Right ventricle myocardium superior (tissue), 1 donor: ENCODE measurements around the gene GTF2F2. TPM values are rescaled to one million over a fixed set of nuclear protein-coding genes. Genes with fewer than 3 reads are reported as not detected.
"Not testable (repeated sequence)": the region's sequence is repeated elsewhere in the genome, so short reads cannot be mapped to it uniquely, and the experiment has no call there.

Source experiments
- ATAC-seq: fragments of 200-7000 bp; cut with Tn5 transposase; one replicate; pipeline ENCODE4 v1.9.1; 2020; ENCODE audit warnings: mild to moderate bottlenecking; ENCODE audit not compliant: poor library complexity
- DNase-seq: peaks from one replicate; pipeline ENCODE4 v3.0.0-alpha.2; 2020
- intact Hi-C: fragments of 100-400 bp; cut with DNase I; formaldehyde crosslinking; loops from one replicate; pipeline ENCODE4 v1.11.2; 2022
- total RNA-seq: library from RNA; stranded (reverse); fragmentation: NEBNext Ultra II Directional; extraction: Animal tissue kit (Norgen Biotek cat#: 25700); gene quantifications from one replicate; pipeline ENCODE4 v1.2.1, GENCODE V29; 2021
- donor health status: DM: no; HTN: yes; CAD: no; lungs with severe emphysema.

GTF2F2 gene
- total RNA-seq, 1 donor from 2014 or later = 22.3 TPM

DNA sequence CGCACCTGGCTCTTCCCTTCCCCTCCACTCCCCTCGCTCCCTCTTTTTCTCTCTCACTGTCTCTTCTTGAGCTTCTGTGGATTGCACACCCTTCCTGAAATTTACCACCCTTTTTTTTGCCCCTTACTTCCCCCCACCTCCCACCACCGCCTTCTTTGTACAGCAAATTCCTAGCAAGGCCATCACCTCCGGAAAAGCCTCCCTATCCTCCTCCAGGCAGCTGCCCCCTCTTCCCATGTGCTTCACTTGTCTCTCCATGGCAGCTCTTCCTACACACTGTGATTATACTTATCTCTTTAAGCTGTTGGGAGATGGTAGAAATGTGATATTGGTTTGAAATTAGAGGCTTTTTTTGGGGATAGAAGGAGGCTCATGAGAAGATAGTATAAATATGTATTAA is 108.9 kb downstream of the GTF2F2 start:
- intact Hi-C loops = no loop called here
- DNase-seq (no peak), ATAC-seq (no peak)

DNA sequence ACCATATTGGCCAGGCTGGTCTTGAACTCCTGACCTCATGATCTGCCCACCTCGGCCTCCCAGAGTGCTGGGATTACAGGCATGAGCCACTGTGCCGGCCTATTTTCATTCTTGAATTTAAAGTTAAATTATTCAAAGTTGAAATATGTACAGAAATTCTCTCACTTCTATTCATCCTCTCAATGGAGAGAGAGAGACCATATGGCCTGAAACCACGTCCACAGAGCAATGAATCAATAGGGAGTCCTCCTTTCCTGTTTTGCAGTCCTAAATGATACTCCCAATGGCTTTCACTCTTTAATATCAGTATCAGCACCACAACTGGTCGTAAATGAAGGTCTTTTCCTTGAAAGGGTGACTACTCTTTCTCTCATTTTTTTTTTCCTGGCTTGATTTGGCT is 111.0 kb downstream of the GTF2F2 start:
- ATAC-seq (no peak), DNase-seq (no peak)
- intact Hi-C loops = no loop called here

DNA sequence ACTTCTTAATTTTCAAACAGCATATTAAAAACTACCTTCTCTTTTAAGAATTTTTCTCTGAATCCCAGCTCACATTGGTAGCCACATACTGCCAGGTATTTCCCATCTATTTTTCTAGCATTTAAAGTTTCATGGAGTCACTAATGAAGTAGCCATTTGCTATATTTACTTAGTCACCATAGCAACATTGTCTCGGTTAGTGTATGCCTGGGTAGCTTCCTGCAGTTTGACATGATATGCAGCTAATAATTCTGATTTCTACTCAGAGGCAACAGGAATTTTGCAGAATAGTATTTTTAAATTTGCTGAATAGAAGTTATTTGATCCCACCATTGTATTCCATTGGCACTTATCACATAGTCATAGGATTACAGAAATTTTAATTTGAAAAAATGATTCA is 111.4 kb downstream of the GTF2F2 start:
- no peak for DNase-seq
- intact Hi-C loops = no loop called here
- no peak for ATAC-seq

DNA sequence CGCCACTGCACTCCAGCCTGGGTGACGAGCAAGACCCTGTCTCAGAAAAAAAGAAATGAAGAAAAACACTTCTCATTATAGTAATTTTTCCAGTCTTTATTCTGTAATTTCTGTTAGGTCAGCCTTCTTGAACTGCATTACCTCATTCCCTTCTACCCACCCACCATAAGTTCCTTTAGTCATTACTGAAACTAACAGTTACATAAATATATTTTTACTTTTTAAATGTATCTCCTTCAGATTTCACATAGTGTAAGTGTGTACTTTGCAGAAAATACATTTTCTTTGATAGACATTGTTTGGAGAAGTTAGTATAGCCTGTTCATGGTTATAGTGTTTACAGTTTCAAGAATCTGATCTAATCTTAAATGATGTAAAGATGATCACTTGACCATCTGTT is 112.3 kb downstream of the GTF2F2 start:
- intact Hi-C loops = no loop called here
- no peak for DNase-seq

DNA sequence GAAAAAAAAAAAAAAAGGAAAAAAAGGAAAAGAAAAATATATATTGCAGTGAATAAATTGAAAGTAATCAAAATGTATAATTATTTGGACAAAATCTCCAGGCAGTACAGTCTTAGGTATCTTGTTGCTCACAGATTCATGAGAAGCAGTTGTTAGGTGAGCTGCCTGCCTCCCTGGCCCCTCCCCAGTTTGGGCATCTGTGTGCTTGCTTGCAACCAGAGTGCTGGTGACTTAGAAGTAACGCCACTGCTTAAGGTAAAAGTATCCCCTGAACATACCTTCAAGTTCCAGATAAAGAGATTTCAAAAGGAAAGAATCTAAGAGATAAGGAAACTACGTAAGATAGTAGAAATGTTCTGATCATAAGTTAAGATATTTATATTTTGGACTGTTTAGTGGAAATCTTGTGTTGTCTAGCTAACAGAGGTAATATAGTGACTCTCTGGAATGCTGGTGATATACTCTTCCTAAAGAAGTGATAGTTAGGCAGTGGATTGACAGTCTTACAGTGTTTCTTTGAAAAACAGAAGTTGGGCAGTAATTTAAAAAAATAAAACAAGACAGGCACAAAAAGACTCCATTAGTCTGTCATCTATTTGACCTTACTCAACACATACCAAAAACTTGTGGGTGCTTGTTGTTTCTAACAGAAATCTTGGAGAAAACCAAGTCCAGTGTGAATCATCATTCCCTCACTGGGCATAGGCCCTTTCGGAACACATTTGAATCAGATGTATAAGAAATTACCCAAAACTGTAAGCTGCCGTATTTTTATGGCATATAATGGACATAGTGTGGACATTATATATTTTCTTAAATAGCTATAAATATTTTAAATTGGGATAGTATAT is 118.9 kb downstream of the GTF2F2 start:
- DNase-seq (no peak), ATAC-seq (no peak)
- intact Hi-C loops = no loop called here

More for the DNA sequence above, 112.3 kb downstream of the GTF2F2 start:
- no peak for ATAC-seq

DNA sequence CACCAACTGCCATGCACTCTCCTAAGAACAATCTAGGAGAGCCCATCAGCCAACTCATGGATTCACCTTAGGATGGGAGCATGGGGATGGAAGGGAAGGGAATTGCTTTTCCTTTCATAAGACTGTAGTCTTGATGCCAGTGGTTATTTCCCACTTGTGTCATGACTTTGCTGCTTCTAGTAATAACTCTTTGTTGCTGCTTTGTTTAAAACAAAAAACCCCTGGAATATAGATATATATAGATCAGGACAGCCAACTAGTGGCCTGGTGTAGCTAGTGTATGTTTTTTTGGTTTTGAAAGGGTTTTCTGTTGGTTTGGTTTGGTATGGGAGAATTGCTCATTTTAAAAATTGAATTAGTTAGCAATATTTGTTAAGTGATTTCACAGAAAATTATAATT is 119.8 kb downstream of the GTF2F2 start:
- intact Hi-C loops = no loop called here
- ATAC-seq = no peak

DNA sequence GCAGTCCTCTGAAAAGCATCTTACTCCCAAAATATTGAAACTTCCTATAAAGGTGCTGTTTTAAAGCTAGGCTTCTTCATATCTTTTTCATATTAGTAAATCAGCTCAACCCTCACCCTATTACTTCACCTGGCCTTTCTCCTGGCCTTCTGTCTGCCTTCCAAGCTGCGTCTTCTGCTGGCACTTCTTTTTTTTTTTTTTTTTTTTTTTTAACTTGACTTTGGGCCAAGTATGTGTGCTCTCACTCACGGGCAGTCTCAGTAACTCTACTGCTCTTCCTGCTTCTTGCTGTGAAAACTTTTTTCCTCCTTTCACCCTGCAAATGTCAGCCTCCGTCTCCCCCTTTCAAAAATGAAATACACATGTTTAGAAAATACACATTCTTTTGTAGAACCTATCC is 121.8 kb downstream of the GTF2F2 start:
- ATAC-seq (peak; percentile 83), DNase-seq (no peak)
- intact Hi-C loops = no loop called here

More for the DNA sequence above, 119.8 kb downstream of the GTF2F2 start:
- no peak for DNase-seq

DNA sequence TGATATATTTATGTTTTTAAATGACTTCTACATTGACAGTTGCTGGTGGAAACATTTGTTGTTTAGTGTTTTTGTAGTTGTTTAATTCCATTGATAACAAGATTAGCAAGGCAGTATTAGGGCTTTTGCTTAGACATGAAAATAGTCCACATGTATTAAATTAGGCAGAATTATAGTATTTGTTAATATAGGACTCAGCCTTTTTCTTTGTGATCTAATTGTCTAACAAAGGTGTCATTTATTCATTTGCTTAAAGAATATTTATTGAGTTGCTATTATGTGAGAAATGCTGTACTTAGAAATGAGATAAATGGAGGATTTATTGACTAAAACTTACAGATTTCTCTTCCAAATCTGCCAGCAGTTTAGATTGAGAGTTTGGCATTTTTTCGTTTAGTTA is 122.2 kb downstream of the GTF2F2 start:
- intact Hi-C loops = no loop called here
- ATAC-seq (no peak), DNase-seq (no peak)

DNA sequence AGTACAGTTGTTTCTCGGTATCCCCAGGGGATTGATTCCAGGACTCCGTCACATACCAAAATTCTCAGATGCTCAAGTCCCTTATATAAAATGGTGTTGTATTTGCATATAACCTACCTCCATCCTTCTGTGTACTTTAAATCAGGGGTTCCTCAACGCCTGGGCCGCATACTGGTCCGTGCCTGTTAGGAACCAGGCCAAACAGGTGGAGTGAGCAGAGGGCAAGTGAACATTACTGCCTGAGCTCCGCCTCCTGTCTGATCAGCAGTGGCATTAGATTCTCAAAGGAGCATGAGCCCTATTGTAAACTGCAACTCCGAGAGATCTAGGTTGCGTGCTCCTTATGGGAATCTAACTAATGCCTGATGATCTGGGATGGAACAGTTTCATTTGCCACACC is 122.8 kb downstream of the GTF2F2 start:
- ATAC-seq (peak; percentile 38), DNase-seq (no peak)
- intact Hi-C loops = no loop called here

DNA sequence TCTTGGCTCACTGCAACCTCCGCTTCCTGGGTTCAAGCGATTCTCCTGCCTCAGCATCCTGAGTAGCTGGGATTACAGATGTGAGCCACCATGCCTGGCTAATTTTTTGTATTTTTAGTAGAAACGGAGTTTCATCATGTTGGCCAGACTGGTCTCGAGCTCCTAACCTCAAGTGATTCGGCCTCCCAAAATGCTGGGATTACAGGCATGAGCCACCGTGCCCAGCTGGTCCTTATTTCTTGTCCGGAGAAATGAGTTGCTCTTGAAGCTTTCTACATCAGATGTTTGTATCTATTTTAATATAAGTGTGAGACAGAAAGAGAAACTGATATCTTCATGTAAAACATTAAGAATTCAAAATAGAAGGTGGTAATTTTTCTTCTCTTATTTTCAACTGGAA is 124.4 kb downstream of the GTF2F2 start:
- DNase-seq, ATAC-seq, intact Hi-C loops: not testable (repeated sequence)

DNA sequence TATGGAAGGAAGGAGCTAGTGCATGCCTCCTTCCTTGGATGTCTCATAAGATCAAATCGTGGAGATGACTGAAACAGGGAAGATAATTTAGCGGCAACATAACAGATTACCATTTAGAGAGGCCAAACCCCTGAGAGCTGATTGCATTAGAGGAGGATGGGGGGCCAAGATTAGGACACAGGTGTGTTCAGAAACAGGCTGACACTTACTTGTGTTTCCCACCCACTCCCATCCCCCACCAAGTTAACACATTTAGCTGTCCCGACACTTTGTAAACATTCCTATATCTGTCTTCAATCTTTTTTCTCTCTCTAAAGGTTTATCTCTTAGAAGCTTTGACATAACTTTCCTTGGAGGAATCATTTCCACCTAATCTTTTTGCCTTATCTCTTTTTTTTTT is 129.4 kb downstream of the GTF2F2 start:
- intact Hi-C loops = no loop called here
- ATAC-seq (no peak), DNase-seq (no peak)

DNA sequence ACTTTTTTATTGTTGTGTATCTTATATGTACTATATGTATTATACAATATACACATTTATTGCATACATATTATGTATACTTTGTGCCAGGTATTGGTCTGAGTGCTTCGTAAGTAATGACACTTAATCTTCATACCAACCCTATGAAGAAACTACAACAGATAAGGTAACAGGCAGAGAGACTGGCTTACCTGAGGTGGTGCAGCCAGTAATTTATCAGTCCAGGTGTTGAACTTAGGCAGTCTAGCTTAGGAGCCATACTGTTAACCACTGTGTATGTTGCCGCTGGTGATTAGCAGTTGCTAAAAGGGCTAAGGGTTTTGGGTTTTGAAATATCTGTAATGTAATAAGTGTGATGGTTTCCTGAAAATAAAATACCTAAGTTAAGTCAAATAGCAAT is 134.1 kb downstream of the GTF2F2 start:
- intact Hi-C loops = no loop called here
- DNase-seq (no peak), ATAC-seq (no peak)

DNA sequence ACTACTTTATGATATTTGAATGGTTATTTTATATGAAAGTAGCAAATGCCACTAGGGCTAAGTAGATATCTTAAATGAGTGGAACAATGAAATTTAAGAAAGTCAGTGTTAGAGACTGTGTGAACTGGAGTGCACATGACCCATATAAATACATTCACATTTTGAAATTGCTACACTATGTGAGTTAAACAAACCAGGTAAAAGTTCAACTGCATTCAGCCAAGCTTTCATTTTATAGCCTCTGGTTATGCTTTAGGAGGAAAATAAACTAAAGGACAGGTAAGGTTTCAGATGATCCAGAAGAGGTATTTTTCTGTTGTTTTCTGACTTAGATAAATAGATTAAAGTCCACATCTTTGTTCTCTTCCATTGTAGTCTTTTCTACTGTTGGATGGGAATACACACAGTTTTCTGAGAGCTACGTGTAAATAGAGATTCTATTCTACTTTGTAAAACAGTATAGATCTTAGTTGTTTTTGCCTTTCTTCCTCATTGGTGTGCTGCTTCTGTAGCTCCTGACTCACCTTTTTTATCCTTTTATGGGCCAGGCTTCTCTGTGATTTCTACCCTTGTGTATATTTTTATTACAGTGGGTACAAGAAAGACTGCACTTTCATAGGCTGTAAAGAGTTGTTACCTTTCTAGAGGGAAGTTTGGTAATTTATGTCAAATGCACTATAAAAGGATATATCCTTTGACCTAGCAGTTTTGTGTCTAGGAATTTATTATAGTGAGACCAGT is 135.1 kb downstream of the GTF2F2 start:
- intact Hi-C loops = no loop called here
- ATAC-seq (no peak), DNase-seq (no peak)

DNA sequence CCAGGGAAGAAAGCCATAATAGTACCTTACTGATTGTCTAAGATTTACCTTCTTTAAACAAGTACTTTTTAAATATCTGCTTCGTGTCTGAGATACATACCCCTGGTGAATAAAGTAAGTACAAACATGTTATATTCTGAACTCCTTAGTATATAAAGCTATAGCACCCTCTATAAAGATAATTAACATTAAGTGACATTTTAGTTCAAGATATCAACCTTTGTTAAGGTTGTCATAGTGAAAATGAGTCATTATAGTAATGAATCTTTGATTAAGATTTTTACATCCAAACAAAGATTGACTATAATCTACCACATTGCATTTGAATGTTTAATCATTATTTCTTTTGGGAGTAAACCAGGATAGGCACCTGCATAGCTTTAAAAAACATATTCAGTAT is 135.9 kb downstream of the GTF2F2 start:
- no peak for DNase-seq
- intact Hi-C loops = no loop called here
- ATAC-seq = no peak

DNA sequence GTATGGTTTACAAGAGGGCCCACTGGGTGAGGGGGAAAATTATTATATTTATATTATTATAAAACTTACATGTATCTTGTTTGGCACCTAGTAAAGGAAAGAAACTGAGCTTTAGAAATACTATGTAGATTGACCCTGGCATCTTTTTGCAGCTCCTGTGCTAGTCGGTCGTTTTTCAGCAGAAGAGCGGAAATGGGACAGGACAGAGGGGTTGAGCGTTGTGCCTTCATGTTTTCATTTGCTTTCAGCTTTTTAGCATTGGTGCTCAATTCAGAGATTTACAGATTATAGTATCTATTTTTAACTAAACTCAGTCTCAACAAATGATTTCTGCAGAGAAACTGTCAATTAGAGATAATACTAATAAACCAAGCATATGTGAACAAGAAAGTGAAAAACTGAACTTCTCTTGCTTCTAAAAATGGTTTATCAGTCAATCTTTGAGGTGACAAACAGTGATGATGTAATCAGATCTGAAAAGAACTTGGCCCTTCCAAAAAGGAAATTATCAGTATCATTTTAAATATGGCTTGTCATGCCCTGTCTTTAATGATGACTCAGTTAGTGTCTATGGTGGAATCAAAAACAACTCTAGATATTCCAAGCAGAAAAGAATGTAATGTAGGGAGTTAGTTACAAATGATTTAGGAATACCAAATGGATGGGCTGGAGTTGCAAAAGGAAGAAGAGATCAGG is 137.5 kb downstream of the GTF2F2 start:
- ATAC-seq (no peak), DNase-seq (no peak)
- intact Hi-C loops = no loop called here

DNA sequence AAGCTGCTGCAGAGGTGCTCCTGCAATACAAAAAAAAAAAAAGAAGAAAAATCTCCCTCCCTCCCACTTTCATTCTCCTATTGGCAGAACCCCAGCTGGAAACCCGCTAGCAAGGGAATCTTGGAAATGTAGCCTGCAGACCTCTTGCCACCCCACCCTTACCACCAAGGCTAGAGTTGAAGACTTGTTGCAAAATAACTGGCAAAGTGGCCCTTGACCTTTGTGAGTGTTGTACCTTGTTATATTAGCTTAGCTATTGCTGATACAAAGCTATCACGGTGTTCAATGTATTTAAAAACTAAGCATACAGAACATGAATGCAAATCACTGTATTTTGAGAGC is 138.0 kb downstream of the GTF2F2 start:
- no peak for DNase-seq
- intact Hi-C loops = no loop called here
- ATAC-seq = no peak

DNA sequence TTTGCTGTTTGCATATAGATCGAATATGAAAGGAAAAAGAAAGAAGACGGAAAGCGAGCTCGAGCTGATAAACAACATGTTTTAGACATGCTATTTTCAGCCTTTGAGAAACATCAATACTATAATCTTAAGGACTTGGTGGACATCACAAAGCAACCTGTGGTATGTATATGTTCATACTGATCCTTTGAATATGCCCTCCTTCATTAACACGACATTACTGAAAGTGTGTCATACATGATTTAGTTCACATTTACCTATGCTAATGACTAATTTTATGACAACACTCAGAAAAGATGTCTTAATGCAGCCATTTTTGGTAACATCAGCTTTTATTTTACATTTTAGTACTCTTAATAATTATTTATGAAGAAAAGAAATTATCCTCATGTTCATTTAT is 146.9 kb downstream of the GTF2F2 start:
- no peak for DNase-seq
- intact Hi-C loops = no loop called here
- ATAC-seq = no peak

DNA sequence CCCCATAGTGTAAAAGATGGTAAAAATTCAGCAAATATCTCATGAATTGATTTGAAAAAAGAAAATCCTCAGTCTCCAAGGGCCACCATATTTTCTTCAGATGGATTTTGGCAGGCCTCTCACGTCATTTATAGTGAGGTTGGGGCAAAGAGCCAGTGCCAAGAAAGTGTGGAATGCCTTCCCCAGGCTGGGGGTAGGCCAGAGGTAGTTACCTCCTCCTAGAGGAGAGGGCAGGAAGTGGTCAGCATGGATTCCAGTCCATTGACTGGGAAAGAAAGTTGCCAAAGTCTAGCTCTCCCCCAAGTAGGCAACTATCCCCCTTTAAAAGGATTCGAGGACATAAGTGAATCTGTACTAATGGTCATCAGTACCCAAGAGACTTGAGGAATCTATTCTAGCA is 148.9 kb downstream of the GTF2F2 start:
- no peak for DNase-seq
- ATAC-seq = no peak
- intact Hi-C loops = no loop called here

DNA sequence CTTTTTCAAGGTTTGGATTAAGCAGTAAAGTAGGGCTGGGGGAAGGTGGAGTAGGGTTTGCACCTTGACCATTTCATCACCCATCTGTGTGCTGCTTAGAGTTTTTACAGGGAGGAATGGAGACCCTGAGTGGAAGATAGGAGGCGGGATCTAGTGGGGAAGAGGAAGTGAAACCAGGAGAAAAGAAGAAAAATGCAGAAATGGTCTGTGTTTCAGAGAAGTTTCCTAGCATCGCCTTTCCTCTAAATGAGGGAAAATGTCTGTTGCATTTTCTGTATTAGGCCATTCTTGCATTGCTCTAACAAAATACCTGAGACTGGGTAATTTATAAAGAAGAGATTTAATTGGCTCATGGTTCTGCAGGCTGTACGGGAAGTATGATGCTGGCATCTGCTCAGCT is 156.6 kb downstream of the GTF2F2 start:
- DNase-seq = no peak
- no peak for ATAC-seq
- intact Hi-C loops = no loop called here
